GM18870 (cell line): Measurements from ENCODE around the gene CHCHD4.

ENCODE experiments used
- ATAC-seq: cut with Tn5 transposase; IDR thresholded peaks from one replicate; pipeline ENCODE4 v1.9.1; 2021; ENCODE audit warnings: moderate library complexity; ENCODE audit not compliant: unreplicated experiment

Gene CHCHD4

GRCh38 chr3:14137445-14137844 is 12.8 kb upstream of the CHCHD4 start:
- ATAC-seq = no peak

- no peak for ATAC-seq
Measured at GRCh38 chr3:14137004-14137403, 12.3 kb upstream of the CHCHD4 start.

GRCh38 chr3:14135581-14135980 is 10.9 kb upstream of the CHCHD4 start:
- ATAC-seq = no peak

DNA sequence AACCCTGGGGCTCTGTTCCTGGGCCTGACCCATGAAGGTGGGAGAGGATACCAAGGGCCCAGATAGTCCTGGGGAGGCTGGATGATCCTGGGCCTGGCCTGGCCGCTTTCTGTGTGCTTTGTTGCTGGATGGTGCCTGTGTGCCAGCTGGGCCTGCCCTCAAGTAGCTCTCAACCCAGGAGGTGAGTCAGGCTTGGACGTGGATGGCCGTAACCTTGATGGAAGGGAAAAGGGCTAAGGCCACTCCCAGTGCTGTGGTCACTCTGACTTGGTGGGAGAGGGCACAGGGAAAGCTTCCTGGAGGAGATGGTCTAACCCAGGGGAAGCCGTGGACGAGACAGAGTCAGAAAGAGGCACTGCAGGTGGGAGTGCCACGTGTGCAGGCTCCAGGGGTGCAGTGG is 9.6 kb upstream of the CHCHD4 start:
- ATAC-seq = no peak

DNA sequence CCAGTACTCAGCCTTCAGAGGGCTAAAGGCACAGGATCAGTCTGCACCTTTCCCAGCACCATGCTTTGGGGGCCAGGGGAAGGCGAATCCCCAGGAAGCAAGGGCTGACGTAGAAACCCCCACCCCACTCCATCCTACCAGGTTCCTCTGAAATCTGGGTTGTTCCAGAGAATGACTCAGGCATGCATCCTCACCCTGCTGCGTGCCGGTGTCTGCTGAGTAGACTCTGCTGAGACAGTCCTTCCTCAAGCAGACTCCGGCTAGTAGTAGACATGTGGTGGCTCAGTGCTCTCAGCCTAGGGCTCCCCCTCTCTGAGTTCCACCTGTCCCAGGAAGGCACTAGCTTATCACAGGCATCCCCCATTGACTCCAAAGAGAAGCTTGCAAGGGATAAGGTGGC is 9.2 kb upstream of the CHCHD4 start:
- ATAC-seq = no peak

DNA sequence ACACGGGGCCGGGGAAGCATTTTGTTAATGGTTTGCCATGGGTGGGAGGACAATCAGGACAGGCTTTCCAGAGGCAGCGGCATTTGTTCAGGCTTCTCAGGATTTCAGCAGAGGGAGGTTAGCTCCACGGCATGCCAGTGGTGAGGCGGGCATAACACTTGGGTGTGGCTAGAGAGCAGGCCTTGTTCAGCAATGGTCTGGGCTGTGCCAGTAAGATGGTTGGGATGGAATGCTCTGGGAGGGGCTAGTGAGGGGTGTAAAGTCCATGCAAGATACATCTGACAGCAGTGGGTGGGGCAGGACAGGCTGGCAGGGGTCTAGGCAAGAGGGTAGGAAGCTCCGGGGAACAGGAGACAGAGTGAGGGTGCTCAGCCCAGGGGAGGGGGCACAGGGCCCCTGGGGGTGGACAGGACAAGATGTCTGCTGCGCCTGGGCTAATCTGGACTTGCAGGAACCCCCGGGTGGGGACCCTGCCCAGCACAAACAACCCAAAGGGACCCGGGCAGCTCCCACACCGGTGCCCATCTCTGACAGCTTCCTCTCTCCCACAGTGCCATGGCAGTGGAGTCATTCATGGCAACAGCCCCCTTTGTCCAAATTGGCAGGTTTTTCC is 8.6 kb upstream of the CHCHD4 start:
- ATAC-seq = no peak

- no peak for ATAC-seq
Measured at GRCh38 chr3:14132689-14133088, 8.0 kb upstream of the CHCHD4 start.

DNA sequence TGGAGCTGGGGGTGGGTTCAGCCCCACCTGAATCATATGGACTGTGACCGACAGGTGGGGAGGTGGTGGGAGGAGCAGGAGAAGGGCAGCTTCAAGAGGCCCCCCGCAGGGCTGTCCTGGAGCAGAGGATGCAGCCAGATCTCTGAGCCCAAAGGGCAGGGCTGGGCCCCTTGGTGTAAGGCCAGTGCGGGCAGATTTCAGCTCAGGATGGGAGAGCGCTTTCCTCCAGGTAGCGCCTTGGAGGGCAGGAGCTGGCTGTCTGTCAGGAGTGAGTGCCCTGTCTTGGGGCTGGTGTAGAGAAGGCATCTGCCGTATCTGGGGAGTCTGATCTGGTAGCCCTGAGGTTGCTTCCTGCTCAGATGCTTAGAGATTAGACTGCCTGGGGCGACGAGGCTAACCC is 7.5 kb upstream of the CHCHD4 start:
- ATAC-seq = no peak

DNA sequence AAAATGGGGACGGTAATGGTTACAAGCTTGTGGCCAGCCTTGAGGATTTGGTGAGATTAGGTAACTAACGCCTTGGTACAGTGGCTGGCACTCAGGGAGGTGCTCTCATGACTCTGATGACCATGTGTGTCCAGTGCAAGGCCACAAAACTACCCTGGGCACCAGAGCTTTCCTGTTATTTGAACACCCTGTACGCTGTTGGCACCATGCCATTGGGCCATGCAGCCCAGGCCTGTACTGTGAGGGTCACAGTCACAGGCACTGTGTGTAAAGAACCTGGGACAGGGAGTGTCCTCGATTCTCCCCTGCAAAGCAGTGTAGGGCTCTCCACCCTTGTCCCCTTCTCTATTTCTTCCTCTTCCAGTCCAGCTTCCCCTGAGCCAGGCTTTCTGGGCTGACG is 6.5 kb upstream of the CHCHD4 start:
- no peak for ATAC-seq

DNA sequence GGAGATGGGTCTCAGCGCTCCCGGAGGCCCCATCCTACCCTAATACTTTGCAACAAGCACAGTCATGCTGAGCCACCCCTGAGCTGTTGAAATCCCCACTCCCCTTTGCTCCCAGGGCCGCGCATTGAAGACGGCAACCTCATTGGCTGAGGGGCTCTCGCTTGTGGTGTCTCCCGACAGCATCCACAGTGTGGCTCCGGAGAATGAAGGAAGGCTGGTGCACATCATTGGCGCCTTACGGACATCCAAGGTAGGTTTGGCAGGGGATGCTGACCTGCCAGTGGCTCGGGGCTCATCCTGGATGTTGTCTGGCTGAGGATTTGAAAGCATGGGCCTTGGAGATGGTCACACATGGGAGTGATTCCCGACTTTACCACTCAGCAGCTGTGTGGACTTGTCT is 6.0 kb upstream of the CHCHD4 start:
- ATAC-seq = no peak

DNA sequence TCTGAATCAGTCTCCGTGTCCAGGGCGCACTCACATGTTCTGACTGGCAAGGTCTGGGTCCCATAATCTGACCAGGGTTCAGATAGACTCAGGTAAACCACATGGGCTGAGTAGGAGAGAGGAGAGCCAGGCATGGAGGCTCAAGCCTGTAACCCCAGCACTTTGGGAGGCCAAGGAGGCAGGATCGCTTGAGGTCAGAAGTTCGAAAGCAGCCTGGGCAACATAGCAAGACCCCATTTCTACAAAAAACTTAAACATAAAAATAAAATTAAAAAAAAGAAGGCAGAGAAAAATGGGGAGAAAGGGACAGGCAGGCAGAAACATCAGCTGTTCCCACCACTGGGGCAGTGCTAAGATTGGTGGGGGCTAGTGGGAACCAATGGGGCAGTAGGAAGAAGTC is 5.6 kb upstream of the CHCHD4 start:
- no peak for ATAC-seq

GRCh38 chr3:14129296-14129695 is 4.6 kb upstream of the CHCHD4 start:
- no peak for ATAC-seq

DNA sequence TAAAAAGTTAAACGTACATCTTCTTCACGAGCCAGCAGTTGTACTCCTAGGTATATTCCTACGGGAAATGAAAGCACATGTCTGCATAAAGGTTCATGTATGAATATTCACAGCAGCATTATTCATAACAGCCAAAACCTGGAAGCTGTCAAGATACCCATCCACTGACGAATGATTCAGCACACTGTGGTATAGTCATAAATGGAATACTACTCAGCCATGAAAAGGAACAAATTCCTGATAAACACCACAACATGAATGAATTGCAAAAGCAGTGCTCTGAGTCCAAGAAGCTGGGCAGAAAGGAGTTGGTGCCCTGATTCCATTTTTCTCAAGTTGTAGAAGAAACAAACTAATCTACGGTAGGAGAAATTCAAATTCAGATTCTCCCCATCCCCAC is 4.1 kb upstream of the CHCHD4 start:
- no peak for ATAC-seq

DNA sequence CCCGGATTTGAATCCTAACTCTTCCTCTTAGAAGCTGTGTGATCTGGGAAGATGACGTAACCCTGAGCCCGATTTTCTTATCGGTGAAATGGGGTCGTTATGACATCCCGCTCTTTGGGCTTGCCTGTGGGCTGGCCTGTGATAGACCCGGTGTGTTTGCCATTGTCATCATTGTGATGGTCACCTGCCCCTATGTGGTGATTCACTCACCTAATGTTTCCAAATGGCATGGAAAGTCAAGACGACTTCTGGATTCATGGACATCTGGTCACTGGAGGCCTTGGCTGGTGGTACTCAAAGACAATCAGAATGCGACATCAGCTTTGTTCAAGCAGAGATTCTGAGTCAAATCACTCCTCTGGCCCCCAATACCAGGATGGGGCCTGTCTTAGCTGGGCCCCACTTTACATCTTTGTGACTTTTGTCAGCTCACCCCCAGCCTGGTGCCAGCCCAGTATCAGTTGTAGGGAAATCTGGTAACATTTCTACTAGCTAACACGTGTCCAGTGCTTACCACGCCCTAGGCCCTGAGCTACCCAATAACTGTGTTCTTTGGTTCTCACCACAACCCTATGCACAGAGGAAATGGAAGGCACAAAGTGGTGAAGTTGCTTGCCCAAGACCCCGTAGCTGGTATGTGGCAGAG is 3.0 kb upstream of the CHCHD4 start:
- no peak for ATAC-seq

DNA sequence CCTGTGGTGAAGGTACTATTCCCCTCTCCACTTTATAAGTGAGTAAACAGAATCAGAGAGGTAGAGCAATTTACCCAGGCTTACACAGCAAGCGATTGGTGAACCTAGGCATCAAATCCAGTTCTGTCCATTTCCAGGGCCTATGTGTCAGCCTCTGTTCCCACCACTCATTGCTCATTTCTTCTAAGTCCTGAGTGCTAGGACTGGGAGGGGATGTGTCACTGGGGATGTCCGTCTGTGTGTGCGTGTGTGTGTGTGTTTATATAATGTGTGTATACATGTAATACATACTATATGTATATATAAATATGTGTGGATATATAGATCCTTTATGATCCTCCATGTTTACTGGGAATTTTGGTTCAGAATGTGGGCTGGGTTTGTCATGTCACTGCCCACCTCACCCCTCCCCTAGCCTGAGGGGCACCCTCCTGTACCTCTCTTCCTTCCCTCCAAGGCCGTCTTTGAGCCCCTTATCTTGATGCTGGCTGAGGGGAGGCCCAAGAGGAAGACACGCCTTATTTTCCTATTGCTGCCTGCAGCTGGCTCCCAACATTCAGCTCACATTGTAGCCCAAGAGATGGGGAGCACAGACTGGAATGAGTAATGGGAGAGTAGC is 2.3 kb upstream of the CHCHD4 start:
- ATAC-seq = no peak

DNA sequence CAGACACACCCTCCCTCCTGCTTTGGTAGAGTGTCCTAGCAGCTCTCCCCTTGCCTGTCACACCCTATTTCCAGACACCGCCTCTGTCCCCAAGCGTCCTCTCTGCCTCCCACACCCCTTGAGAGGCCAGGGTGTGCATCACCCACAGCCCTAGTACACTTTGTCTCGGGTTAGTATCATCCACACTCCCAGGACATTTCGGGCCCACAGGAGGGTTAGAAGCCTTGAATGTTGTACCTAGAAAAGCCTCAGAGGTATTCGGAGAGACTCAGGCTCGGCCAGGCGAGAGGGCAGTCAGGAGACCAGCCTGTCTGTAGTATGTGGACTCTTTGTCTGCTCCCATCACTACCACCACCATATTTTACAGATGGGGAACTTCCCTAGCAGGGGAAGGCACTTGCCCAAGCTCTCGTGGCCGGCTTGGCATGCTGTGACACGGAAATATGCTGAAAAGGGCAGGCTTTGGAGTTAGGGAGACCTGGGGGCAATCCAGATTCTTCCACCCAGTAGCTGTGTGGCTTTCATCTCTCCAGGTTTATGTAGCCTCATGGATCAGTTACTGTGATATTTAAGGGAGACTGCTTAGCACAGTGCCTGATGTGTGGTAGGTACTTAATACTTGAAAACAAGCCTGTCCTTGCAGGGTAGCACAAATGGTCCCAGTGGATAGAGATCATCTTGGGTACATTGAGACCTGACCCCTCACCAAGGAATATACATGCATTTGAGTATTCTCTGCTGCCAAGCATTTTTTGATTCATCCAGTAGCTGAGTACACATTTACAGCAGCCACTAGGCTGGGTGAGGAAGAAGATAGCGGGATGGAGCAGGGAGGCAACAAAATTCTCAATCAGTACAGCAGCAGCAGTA is 1.6 kb upstream of the CHCHD4 start:
- ATAC-seq = no peak

DNA sequence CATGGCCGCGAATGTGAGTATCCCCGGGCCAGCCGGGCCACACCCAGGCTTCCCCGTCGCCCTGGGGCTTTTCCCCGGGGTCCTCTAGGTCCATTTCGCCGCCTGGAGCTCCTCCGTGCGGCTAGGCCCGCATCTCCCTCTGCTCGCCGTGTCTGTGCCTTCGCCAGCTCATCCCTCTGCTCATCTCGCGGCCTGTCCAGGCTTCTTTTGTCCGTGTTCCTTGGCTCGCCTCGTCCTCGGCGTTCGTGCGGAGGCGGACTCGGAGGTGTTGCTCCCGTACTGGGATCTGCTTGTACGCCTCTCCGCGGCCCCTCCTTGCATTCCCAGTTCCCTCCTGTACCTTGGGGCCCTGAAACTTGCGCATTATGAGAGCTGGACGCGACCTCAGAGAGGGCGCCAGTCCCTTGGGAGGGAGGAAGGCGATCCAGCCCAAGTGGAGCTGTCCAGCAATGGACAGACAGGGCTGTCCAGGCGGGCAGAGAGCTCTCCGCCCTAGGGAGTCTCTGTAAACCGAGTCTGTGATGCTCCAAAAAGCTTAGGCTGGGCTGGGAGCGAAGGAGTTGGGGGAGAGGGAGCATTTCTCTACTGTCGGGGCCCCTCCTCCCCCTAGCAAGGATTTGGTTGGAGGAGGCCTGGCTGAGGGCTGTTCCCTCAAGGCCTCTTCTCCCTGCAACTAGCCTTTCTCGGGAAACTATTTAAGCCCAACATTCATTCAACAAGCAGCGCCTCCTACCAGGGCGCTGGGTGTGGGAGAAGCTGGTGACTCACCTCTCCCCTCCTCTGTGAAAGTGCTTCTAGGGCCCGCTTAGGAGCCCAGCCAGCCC is 735 bp upstream of the CHCHD4 start:
- peak; percentile 26 for ATAC-seq

GRCh38 chr3:14124223-14124614 is 451 bp downstream of the CHCHD4 start:
- ATAC-seq = peak; percentile 40

DNA sequence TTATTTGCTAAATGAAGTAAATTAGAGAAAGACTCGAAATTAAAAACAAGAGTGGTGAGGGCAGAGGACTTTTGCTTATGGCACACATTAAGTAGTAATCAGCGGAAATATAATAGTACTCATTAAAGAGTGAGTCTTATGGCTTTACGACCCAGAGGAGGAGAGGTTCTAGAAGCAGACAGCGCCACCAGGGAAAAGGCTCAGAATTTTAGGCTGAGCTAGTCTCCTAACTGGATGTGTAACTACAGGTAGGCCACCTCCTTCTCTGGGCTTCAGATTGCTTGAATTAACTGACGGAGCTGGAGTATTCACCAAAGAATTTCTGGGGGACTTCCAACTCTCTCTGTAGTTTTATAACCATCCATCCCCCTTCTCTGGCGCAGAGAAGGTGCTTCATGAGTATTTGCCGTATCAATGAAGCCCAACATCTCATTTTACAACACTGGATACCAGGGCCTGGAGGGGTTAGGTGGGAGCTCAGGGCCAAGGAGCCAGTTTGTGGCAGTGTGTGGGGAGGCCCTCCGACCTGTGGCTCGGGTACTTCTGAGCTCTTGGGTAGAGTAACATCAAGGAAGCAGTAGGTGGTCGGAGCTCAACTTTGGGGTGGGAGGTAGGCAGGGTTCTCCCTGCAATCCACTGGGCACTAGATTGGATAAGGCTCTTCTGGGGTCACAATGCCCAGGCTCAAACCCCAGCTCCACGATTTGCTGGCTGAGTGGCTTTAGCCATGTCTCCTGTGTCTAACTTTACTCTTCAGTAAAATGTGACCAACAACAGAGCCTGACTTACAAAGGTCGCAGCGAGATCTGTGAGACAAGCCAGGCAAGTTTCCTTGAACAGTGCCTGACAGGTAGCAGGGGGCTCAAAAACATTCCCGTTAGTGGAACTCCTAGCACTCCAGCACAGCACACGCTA is 1.1 kb downstream of the CHCHD4 start:
- no peak for ATAC-seq

GRCh38 chr3:14122301-14122700 is 2.4 kb downstream of the CHCHD4 start:
- ATAC-seq = no peak
